GM12872 (cell line): ENCODE measurements around the gene IL18BP.

Experiments
- TF ChIP-seq, protein P1 (sequence below): IDR thresholded peaks from 3 replicates; pipeline ENCODE4 v1.5.1; 2011; ENCODE audit warnings: low read depth, mild to moderate bottlenecking, low read length, moderate library complexity; ENCODE audit not compliant: insufficient read depth

IL18BP gene

DNA sequence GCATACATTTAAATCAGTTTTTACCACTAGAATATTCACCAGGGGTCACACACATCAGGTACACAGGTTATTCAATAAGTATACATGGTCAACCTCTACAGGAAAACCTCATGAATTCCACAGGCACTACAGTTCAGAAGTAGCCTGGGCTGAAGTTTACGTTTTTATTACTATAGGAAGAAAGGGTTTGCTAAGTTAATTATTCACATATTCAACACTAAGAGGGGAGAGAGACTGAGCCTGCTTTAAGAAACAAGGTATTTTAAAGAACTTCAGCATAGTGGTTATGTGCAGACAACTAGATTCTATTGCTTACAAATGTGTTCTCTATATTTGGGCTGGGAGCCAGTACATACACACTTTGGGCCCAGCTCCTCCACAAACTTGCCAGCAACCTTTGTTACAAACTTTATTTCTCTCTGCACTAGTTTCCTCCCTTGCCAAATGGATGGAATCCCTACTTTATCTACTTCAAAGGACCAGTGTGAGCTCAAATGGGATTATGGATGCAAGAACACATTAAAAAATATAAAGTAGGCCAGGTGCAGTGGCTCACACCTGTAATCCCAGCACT is 31.9 kb downstream of the IL18BP start:
- TF ChIP-seq, protein P1, sequence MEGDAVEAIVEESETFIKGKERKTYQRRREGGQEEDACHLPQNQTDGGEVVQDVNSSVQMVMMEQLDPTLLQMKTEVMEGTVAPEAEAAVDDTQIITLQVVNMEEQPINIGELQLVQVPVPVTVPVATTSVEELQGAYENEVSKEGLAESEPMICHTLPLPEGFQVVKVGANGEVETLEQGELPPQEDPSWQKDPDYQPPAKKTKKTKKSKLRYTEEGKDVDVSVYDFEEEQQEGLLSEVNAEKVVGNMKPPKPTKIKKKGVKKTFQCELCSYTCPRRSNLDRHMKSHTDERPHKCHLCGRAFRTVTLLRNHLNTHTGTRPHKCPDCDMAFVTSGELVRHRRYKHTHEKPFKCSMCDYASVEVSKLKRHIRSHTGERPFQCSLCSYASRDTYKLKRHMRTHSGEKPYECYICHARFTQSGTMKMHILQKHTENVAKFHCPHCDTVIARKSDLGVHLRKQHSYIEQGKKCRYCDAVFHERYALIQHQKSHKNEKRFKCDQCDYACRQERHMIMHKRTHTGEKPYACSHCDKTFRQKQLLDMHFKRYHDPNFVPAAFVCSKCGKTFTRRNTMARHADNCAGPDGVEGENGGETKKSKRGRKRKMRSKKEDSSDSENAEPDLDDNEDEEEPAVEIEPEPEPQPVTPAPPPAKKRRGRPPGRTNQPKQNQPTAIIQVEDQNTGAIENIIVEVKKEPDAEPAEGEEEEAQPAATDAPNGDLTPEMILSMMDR: no peak

DNA sequence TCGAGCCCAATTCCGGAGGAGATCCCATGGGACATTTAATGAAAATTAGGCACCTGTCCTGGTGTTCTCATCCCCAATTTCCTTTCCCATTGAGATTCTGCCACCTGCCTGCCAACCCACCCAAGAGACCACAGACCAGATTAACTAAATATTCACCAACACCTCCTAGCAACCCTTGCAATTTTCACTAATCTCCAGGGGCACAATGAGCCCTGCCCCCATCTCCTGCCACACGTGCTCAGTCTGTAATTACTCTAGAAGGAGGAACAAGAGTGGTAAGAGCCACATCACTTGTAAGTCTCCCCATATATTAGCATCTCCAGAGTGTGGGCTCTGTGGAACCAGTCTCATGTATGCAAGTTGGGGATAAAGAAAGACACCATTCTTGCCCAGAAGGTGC is 38.0 kb downstream of the IL18BP start:
- TF ChIP-seq, protein P1: no peak

DNA sequence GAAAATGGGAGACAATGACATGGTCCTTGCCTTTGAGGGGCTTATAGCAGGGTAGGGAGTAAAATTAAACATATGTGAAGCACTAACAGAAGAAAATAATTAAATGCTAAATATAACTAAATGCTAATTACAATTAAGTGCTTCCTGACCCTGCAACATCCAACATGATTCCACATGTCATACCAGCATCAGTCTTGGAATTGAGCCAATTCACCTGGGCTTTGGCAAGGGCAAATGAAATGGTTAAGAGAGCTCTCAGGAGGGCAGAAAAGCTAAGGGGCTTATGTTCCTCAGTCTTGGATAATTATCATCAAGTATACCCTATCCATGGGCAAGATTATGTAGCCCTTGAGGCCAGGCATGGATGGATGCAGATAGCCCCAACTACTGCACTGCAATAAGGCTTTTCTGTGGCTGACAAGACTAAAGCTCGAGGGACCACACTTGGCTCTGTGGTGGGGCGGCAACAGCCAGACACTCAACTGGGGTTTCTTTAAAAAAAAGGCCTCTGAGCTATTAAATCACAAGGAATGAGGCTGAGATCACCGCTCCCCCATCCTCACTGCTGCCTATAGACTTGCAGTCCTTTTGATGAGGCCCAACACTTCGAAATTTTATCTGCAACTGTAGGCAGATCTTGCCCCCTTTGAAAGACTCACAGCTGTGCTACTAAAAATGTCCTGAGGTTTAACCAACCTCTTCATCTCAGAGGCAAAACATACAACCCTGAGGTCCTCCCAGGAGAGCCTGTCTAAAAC is 39.0 kb downstream of the IL18BP start:
- TF ChIP-seq, protein P1: no peak

DNA sequence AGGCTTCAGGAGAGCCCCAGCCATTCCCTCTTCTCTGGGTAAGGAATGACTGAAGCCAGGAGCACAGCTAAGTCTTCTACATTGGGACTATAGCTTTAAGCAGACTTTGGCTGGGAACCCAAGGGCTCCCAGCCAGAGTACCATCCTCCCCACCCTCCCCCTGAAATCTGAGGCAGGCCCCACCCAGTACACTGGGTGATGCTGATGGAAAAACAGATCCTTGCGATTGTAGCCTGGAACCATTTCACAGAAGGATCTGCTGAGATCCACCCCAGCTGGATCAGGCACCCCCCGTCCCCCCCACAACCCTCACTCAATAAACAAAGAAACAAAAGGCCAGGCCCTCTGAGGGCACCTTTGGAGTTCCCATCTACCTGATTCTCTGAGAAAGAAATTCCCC is 39.8 kb downstream of the IL18BP start:
- TF ChIP-seq, protein P1: no peak

DNA sequence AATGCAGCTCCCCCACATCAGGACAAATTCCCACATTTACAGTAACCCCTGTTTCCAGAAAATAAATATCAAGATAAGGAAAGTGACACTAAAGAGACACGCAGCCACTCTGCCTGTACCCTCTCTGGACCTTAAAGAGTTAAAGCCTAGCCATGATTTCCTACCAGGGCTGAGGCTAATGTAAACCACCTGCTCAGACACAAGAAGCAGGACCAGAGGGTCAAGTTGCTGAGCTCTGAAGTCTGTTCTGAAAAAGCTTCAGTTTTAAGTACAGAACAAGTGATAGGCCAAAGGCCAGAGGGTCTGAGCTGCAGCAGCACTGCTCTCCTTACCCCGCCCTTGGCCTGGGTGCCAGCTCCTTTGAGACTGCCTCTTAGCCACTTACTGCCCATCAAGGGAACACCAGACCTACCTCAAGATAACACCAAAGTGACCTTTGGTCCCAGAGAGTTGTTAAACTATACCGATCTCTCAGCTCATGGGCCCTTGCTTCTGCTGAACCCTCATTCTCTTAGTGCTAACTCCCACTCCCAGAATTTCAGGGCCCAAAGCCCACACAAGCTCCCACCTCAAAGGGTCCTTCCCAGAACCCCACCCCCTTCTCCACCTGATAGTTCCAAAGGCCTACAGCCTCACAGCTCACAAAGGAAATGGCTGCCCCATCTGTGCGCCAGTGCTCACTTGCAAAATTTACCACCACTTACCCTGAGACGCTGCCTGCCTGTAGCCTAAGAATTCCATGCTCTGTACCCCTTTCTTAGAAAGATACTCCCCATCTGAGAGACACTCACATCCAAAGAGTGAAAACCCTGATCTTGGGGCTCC is 40.5 kb downstream of the IL18BP start:
- TF ChIP-seq, protein P1: no peak

DNA sequence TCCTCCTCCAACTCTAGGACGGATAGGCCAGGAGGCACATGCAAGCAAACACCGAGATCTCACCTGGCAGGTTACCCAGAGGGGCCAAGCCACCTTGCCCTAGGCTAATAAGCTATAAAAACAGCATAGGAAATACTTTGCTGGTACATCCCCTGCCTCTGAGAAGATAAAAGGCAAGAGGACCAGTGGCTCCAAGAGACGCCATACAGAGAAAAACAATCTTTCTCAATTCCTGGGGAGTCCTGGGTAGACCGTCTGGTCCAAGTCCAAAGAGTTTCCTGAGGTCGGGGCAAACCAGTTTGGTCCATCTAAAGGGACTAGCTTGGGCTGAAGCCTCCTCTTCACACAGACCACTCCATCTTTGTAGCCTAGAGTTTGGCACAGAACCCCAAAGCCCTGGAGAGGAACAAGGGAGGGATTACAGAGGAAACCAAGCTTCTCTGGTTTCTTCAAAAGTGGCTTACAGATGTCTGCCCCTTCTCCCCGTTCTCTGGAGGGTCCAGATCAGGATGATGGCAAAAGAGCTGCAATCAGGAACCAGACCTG is 41.2 kb downstream of the IL18BP start:
- TF ChIP-seq, protein P1: no peak
